GM19099 (cell line): ENCODE data around the gene NDUFC1.

Experiments
- POLR2A ChIP-seq: IDR thresholded peaks from 3 replicates; pipeline ENCODE4 v1.6.1; 2011; ENCODE audit warnings: low read depth; ENCODE audit not compliant: insufficient read length; ENCODE audit errors: extremely low read depth

NDUFC1 gene

DNA sequence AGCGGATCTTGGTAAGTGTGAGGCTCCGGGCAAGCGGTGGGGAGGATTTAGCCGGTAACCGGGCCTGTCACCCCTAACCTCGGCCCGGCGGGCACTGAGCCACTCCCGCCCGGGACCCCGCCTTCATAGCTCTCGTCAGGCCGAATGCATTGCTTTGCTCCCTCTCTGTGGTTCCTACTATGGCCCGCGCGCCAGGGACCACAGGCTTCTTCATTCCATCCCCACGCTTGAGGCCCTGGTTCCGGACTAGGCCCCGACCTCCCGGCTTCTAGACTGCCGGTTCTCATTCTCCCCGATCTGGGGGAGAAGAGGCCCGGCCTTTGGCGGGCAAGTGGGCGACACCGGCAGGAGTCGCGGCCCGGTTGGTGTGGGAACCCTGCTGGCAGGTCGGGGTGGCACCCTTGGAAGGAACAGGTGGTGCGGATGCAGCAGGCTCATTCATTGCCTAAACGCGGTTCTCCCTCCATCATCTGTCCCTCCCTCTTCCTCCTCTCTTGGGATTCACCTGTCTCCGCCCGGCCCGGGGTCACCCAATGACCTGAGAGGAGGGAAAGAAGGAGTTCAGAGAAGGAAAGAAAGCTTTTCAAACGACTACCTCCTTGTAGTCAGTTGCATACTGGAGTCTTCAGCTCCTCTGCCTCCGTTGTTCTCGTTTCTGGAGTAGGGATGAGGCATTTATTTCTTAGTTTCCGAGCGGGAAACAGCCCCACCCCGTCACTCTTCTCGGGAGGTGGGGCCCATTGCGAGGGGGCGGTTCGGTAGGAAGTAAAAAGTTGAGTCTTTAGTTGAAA, at the start of gene NDUFC1:
Gene NDUFC1, minus strand, starts transcription at position 657 of the 791 bp plus-strand sequence. CDS start 6,679 bp downstream, outside the sequence.
- TF ChIP-seq POLR2A: no peak

DNA sequence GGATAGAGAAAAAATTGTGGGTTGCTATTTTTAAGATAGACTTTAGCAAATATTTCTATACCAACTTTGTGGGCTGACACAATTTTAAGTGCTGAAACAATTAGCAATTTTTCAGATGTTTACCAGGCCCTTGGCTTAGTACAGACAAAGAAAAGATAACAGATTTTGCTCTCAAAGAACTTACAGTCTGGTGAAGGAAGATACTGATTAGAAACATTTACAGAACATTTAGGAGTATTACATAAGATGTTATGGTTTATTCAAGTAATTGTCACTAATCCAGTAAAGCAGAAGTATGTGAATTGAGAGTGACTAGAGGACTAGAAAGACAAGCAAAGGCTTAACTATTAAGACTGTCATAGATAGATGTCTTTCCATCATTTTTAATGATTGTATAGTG, 35.3 kb upstream of the NDUFC1 start:
- TF ChIP-seq POLR2A: no peak

DNA sequence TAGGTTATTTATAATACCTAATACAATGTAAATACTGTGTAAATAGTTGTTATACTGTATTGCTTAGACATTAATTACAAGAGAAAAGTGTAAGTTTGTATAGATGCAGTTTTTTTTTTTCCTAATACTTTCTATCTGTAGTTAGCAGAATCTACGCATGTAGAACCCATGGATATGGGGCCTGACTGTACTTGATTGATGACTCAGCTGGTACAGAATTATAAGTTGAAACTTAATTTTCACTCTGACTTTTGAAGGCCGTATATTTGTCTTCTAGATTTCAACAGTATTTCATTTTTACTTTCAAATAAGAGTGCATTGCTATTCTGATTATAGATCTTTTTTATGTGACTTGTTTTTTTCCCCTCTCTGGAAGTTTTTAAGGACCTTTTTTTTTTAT, 30.8 kb upstream of the NDUFC1 start:
- TF ChIP-seq POLR2A: no peak

DNA sequence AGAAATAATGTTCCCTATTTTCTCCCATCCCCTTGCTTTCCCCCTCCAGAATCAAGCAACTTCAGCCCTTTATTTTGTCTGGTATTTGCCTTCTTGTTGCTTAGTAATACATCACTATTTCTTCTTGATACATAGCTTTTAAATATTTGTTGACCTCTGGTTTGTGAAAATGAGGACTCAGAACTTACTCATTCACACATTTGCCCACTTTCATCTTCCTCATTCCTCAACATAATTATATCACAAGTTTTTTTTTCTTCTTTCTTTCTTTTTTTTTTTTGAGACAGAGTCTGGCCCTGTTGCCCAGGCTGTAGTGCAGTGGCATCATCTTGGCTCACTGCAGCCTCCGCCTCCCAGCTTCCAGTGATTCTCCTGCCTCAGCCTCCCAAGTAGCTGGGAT, 28.9 kb upstream of the NDUFC1 start:
- no peak for TF ChIP-seq POLR2A

DNA sequence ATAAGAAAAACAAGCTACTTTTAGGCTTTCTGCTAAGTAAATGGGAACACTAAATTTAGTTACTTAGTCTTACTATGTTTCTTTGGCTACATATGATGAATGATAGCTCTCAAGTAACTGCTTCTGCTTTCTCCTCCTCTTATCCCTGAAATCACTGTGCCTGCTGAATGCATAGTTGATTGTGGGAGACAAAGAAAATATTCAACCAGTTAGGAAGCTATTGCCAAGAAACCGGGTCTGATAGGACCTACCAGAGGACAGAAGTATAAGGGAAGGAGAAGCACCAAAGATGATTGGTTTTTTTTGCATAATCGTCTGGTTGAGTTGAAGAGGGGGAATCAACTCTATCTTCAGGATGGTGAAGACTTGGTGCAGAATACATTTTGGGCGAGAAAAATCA, 28.0 kb upstream of the NDUFC1 start:
- TF ChIP-seq POLR2A: no peak

DNA sequence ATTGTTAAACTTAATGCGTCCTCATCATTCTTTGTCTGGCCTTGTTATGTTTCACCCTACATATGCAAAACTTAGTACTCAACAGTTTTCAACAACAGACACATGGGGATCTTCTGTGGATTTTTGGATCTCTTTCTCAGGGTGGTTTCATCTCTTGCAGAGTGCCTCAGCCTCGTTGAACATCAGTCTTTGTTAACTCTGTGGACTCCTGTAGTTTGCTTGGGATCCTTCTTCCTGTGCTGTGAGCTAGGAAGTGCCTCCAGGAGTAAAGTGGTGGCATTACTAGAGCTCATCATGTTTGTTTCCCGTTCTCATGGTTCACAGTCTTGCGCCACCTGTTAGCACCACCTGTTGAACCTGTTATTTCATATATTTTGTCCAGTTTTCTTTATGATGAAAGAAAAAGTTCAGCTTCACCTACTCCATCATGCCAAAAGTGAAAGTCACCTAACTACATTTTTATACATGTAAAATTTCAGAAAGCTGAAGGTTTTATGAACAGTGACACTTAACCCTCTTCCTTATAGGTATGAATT, 27.5 kb upstream of the NDUFC1 start:
- TF ChIP-seq POLR2A: no peak

DNA sequence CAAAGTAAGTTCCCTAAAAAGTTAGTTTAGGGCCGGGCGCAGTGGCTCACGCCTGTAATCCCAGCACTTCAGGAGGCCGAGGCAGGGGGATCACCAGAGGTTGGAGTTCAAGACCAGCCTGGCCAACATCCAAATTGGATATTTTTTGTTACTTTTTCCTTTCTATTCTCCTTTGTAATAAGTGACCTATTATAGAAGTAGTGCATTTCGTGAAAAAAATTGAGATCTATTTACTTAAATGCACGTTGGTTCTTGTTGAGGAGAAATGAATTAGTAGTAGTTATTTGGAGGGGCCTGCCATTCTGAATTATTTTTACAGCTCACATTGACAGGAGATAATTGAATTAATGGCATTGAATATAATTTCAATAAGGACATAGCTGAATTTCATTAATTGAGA, 22.3 kb upstream of the NDUFC1 start:
- TF ChIP-seq POLR2A: no peak

DNA sequence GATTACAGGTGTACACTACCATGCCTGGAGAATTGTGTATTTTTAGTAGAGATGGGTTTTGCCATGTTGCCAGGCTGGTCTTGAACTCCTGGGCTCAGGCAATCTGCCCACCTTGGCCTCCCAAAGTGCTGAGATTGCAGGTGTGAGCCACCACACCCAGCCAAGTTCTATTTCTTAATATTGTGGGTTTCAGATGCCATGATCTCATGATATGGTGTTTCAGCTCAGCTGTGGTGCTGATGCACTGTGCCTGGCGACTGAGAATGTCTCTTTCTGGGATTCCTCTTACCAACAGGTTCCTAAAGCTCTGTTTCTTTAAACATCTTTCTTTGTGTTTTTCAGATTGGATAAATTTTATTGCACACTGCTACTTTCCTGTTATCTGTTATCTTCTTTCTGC, 17.3 kb upstream of the NDUFC1 start:
- no peak for TF ChIP-seq POLR2A

DNA sequence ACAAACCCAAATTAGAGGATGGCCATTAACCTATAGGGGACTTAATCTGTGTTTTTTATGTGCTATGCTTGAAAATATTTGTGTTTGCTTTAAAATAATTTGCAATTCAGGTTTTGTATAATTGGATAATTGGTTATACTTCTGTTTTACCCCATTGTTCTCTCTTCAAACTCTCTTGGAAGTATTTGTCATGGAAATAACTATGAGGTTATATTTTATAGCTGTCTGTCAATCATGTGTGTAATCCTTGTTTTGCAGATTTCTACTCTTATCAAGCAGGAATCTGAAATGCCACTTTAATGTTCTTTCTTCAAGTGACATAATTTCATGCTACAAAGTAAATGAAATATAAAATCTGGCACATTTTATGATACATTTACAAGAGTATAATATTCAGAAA, 15.4 kb upstream of the NDUFC1 start:
- TF ChIP-seq POLR2A: no peak

DNA sequence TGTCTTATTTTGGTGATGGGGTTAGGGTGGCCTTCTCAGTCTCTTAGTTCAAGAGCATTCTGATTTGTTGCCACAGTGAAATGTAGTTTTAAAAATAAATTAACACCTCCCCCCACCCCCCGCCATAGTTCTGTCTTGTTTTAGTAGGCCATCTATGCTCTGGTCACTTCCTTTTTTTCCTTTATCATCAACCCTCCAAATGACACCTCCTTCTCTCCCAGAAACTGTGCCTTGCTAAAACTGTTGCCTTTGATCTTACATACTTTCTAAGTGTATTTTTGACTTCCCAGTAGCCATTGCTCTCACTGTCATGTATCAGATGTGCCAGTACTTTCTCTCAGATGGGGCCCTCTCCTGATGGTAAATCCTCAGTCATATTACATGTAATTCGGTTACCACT, 14.5 kb upstream of the NDUFC1 start:
- no peak for TF ChIP-seq POLR2A

DNA sequence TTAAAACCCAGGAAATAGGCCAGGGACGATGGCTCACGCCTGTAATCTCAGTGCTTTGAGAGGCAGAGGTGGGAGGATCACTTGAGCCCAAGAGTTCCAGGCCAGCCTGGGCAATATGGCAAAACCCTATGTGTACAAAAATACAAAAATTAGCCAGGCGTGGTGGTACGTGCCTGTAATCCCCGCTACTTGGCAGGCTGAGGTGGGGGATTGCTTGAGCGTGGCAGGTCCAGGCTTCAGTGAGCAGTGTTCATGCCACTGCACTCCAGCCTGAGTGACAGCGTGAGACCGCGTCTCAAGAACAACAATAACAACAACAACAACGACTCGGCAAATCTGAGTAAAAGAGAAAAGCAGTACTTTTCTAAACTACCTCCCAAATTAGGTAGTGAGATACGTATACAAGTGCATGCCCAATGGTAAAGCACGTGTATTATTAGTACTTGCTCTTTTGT, 13.0 kb upstream of the NDUFC1 start:
- no peak for TF ChIP-seq POLR2A

DNA sequence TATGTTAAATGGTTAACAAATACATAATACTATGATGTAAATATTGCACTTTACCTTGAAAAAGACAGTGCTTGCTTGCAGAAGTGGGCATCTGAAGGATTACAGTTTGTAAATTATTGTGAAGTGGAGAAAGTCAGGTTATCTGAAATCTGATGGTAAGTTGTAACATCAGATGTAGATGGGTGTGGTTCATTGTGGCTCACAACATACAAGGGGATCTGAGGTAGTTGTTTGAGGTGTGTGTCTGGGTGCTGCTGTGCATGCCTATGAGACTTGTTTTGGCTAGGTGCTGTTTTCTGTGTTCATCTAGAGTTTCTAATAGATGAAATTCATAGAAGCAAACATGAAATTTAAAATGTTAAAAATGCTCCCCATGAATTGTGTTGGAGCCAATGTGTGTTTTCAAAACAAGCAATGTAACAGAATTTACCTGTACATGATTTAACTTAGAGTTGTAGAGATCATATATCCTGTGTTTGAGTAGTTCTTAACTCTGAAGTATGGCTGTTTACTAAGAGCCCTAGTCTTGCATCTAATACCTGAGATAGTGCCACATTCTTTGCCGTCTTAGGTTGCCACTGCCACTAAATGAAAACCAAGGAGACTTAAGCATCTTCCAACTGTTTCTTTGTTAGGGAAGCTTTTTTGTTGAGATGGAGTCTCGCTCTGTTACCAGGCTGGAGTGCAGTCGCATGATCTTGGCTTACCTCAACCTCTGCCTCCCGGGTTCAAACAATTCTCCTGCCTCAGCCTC, 11.9 kb upstream of the NDUFC1 start:
- no peak for TF ChIP-seq POLR2A

DNA sequence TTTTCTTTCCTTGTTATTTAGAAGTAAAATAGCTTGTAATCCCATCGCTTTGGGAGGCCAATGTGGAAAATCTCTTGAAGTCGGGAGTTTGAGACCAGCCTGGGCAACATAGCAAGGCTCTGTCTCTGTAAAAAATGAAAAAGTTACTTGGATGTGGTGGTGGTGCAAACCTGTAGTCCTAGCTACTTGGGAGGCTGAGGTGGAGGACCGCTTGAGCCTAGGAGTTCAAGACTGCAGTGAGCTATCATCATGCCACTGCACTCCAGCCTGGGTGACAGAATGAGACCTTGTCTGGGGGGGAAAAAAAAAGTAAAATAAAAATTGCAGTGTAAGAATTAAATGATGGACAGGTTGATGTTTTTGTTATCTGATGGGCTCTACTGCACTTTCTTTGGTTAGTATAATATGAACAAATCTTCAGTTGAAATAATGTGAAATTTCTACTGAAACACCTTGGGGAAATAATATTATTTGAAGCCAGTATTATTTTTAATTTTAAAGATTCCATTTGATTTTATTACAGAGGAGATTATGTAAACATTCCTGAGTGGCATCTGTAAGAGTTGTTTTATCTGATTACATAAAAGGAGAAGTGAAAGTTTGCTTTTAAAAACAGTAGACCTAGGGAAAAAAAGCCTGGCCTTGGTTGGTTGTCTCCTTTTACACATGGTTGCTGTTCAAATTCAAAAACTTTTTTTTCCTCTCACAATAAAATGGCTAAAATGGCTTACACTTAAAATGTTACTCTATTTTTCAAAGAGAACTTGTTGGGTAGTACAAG, 10.5 kb upstream of the NDUFC1 start:
- no peak for TF ChIP-seq POLR2A

DNA sequence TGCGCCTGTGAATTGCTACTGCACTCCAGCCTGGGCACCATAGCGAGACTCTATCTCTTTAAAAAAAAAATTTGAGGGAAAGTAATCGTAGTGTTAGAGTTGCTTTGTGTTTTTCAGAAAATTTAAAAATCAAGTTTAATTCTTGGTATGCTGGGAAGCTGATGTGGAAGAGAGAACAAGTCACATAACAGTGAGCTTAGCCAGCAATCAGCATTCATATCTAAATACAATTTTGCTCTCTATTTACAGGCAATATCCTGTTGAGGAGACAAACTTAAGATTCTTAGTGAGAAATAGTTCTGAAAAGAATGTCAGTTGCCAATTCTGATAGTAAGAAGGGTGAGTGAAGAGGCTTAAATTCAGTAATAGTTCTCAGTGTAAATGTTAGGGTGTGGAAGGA, 9.6 kb upstream of the NDUFC1 start:
- TF ChIP-seq POLR2A: no peak

DNA sequence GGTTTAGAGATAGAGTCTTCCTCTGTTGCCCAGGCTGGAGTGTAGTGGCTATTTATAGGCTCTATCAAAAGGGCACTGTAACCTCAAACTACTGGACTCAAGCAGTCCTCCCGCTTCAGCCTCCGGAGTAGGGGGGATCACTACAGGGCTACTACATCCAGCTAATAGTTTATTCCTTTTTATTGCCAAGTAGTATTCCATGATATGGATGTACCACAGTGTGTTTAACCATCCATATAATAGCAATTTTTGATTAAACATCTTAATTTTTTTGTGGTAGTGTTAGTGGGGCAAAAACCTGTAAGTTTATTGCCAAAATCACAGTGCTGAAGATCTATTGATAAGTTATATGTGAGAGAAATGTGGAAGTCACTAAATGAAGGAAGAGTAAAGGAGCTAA, 2.6 kb upstream of the NDUFC1 start:
- no peak for TF ChIP-seq POLR2A
